ENCODE measurements around the gene OPCML.

Gene OPCML

DNA sequence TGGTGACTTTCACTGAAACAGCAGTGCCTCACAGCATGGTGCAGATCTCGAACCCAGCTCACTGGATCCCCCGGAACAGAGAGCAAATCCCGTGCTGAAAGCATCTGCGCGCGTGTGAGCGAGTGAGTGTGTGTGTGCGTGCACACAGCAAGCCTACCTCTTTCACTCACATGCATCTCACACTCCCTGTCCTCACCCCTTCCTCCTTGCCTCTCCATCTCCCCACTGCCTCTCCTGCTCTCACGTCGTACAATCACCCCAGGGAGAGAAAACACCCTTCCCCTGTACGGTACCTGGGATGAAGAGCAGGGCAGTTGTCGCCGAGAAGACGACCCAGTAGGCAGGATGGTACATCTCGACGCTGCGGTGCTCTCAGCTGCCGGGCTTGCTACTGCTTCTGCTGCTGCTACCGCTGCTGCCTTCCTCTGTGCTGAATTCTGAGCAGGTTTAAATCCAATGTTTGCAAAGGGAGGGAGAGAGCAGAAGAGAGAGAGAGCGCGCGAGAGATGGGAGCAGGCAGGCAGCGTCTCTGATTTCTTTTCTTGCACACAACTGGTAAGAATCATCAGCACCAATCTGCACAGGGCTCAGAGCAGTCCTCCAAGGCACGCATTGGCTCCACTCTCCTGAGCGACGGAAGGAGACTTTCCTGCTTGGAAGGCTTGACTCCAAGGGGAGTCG, at the start of gene OPCML:
TSS of gene OPCML (minus strand) at position 531 of the 681 bp plus-strand sequence.
- no peak for DNase-seq

DNA sequence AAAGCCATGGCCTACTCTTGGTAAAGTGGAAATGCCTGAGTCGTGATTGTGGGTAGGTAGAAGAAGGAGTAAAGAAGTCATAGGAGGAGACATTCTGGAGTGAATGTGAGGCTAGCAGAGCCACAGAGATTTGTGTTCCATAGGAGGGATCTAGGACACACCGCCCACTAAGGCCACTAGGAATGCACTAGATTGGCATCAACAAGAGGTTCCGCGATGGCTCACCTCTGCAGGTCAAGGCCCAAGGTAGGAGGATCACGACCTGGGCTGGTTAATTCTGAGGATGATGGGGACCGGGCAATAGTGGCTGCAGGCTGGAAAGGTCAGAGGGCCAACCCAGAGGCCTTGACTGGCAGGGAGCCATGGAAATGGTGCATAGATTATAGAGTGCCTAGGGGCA, 48.8 kb upstream of the OPCML start:
- no peak for DNase-seq

DNA sequence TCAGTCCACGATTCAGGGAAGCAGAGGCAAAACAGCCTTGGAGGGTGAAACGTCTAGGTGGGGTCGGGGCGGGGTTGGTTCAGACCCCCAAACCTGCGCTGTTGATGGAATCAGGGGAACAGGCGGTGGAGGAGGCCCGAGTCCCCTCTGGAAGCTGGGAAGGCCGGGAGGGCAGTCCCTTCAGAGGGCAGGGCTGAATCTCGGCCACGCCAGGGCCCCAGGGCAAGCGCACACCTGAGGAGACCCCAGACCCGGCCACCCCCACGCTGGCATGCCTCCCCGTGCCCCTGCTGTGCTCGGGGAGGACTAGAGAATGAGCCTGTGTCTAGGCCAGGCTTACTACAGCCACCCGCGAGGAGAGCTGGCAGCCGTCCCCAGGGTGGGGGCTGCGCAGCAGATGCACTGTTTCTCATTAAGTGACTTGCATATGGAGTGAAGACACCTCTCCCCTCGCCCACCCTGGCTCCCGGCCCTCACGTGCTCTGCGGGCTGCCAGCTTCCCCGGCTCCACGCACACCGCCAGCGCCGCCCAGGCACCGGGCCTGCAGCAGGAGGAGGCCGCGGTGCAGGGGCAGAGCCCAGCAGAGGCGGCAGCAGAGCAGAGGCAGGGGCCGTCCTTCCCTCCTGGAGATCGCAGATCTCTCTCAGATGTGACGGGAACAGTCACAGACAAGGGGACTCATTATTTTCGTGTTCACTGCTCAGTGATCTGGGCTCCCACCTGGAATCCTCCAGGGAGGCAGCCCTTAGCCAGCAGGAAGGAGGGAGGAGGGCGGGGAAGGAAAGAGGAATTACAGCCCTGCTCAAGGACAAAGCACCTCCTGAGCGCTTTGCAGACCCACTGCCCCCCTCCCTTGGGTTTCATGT, 47.1 kb upstream of the OPCML start:
- no peak for DNase-seq

DNA sequence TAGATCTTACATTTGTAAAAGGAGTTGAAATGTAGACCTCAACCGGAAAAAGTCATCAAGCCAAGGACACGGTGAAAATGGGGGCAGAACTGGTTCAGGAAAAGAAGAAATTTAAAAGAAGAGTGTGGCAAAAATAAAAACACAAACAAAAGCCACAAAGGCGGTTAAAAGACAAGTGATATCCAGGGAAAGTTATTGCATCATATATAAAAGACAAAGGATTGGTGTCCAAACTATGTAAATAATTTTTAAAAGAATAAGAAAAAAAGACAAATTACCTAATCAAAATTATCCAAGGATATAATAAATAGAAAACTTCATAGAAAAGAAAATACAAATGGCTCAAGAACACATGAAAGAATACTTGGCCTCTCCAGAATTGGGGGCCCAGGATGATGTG, 45.1 kb upstream of the OPCML start:
- no peak for DNase-seq

DNA sequence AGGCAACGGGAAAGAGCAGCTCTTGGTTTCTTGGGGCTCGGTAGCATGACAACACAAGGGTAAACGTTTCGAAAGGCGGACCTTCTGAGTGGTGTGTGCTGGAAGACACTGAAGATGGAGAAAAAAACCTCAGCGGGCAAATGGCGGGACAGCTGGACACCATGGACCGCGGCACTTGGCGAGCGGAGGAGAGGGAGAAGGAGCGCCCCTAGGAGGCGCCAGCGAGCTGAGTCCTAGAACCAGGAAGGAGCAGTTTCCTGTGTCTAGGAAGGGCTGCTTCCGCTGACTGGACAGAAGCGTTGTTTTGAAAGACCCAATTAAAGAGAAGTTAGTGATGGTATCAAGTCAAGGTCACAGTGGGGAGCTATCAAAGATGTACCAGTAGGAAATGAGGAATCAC, 44.0 kb upstream of the OPCML start:
- no peak for DNase-seq

DNA sequence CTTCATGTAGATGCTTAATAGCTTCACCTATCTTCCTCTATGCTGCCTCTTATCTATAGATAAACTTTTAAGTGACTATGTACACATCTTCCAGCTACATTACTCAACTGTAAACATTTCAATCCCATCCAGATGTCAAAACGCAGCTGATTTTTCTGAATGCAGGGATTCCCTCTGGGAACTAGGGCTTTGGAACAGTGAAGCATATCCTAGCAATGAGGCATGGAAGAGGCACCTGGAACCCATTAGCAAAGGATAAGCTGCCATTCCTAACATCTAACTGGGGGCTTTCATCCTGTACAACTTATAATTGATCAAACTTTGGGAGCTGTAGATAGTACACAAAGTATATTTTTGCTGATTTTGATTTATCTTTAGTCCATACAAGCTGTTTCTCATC, 40.8 kb upstream of the OPCML start:
- DNase-seq: no peak

DNA sequence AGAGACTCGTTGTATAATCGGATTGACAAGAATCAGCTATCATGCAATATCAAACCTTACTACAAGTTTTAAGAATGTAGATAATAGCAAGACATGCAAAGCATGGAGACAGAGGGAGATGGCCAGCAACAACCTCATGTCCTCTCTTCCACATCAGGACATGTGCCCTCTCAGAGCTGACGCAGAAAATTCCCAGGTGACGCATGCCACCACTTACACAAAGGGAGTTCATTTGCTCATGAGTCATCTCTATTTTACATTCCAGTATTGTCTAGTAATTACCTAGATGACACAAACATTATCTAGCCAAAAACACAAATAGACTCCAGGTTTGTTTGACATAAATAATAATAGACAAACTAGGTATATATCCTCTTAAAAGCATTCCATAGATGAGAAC, 38.1 kb upstream of the OPCML start:
- no peak for DNase-seq

DNA sequence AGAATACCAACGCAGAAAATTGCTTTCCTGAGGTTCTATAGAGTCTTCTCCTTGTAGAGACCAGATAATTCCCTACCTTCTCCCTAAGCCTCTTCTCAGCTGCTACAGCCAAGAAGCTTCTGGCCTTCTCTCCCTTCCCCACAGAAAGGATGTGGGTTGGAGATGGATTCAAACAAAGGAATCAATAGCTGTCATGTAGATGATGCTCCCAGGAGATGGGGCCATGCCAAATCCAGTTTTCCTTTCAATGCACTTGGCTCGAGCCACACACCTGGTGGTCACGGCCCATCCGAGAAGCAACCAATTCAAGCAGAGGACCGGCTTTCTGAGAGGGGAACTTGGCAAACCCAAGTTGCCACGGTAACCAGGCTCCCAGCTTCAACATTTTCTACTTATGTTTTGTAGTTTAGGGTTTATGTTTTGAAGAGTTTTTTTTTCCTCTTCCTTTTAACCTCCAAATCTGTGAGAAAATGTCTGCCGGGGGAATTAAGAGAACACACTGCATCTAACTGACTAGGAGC, 31.3 kb upstream of the OPCML start:
- no peak for DNase-seq

DNA sequence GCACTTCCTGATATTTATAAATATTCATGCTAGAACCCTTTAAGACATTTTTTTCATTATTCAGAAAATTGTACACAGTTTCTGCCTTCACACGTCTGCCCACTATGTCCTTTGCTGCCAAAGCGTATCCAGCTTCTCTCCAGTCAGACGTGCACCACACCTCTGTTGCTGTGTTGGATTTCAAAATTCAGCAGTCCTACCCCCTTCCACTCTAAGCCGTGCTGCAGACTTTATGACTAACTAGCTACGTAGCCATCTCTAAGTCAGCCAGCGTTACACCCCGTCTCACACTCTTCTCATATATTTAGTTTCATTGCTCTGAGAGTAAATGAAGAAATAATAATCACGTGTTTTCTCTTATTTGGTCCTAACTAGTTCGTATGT, 28.2 kb upstream of the OPCML start:
- DNase-seq: no peak

DNA sequence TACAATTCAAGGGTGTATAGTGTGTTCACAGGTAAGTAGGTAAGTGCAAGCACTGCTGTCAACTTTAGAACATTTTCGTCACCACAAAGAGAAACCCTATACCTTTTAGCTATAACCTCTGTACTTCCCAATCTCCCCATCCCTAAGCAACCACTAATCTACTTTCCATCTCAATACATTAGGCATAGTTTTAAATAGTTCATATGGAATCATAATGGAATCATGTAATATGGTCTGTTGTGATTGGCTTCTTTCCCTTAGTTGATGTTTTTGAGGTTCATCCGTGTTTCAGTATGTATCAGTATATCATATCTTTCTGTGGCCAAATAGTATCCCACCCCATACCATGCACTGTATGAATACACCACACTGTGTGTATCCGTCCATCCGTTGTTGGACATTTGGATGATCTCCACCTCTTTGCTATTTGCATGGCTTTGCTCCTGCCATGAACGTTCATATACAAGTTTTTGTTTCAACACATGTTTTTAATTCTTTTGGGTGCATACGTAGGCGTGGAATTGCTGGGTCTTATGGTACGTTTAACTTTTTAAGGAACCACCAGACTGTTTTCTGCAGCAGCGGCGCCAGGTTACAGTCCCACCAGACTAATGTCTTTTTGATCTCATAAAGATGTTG, 27.7 kb upstream of the OPCML start:
- no peak for DNase-seq

DNA sequence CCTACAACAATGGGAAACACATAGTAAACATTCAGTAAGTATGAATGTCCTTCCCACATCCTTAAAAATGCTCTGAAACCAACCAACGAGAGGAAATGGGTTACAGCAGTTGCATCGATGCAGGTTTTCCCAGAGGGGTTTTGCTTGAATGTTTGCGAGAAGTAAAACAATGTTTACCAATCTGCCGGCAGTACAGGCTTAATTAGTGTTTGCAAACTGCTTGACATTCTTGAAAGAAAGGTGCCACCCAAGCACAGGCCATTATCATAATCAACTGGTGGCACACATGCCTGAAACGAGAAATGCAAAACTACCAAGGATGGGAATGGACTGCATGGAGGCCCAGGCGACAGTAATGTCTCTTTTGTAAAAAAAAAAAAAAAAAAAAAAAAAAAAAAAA, 27.1 kb upstream of the OPCML start:
- no peak for DNase-seq

DNA sequence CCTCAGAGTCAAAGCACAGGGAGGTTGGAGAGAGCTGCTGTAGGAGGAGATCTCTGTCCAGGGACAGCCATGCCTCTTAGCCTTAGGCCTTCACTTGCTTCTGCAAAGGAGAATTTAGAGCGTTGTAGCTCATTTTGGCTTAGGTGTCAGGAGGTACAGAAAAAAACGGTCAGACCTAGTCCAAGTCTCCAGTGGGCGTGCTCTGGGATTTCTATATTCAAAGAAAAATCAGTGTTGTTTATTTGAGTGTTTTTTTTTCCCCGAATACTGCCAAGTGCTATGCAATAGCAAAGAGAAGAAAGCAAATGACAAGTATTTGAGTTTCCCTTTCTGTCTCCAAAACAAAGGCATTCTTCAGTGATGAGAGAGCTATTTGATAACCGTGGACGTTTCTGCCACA, 22.7 kb upstream of the OPCML start:
- DNase-seq: no peak

DNA sequence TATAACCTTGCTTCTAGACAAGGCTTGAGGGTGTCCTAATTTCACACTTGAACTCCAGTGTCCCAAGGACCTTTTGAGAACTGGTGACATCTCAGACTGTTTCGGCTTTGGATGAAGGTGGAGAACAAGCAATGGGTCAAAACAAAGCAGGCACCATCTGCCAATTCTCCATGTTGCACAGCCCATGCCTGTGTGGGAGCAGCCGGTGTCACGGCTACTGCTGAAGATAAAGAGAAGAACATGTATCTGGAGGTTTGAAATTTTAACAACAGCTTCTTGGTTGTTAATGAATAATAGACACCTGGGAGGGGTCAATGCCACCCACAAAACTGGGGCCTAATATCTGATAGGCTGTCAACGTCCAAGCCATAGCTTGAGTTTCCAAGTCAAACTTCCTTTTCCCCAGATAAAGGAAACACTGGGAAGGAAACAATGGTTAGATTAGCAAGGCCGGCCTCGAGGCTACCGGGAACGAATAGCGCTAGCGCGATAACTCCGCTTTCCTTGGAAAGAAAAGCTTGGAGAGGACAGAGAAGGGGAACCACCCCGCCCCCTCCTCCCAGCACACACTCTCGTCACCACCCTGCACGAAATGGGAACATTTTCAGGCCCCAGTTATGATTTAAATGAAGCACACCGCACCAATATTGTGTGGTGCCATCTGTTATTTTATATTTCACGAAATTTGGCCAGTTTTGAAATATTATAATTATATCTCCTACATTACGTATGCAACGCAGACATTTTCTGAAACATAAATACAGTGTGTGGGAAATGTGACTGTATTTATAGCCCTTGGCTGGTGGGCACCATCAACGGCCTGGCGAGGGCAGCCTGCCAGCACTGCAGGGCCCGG, 21.8 kb upstream of the OPCML start:
- no peak for DNase-seq

DNA sequence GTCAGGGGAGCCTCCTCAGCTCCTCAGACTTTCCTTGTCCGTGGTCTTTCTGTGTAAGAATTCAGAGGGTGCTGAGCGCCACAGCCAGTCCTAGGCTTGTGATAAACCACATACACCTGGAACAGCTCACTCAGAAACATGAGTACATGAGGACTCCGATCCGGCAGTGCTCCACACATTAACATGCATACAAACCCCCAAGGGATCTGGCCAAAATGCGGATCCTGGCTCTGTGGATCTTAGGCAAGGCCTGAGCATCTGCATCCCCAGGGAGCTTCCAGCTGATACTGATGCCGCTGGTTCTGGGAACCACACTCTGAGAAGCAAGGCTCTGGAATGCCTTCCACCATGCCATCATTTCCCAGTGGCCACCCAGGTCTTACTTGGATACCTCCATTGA, 20.6 kb upstream of the OPCML start:
- no peak for DNase-seq

DNA sequence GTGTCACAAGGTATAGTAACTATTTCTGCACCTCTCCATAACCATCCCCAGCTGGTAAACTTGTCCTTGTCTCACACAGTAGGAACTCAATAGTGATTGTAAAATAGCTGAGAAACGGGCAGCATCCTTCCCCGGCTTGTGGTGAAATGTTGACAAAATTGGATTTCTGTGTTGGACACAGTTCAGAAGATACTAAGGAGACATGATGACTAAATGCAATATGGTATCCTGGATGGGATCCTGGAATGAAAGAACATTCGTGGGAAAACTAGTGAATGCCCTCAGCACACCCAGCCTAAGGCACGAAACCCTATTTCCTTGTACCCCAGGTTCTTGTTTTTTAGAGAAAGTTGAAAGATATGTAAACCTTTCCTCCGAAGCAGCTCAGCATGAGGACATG, 18.8 kb upstream of the OPCML start:
- no peak for DNase-seq

DNA sequence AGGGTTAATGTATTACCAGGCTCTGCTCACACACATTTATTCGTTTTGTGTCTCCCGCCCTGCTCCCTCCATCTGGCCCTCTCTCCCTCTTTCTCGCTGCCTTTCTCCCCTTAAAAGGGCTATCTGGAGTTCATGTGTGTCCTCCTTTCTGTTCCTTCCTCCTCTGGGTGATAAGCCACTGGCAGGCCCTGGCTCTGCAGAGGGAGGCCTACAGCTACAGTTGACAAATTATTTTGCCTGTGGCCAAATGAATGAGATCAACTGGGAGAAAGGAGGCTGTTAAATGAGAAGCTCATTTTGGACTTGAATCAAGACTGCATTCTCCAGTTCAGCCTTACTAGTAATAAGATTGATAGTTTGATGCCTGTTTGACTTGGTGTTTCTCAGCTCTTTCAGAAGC, 17.5 kb upstream of the OPCML start:
- DNase-seq: no peak

DNA sequence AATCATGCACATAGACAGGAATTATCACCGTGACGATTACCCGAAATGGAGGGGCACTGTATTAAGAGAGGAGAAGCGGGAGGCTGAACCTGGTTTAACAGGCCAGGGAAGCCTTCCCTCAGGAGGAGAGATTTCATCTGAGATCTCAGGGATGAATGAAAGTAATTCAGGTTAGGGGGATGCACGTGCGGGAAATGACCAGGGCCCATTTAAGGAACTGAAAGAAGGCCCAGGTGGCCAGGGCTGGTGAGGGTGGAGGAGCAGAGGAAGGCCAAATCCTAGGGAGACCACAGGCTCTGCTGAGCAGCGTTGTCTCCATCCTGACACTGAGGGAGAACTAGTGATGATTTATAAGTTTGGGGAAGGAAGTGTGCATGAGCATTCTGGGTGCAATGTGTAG, 16.3 kb upstream of the OPCML start:
- no peak for DNase-seq

DNA sequence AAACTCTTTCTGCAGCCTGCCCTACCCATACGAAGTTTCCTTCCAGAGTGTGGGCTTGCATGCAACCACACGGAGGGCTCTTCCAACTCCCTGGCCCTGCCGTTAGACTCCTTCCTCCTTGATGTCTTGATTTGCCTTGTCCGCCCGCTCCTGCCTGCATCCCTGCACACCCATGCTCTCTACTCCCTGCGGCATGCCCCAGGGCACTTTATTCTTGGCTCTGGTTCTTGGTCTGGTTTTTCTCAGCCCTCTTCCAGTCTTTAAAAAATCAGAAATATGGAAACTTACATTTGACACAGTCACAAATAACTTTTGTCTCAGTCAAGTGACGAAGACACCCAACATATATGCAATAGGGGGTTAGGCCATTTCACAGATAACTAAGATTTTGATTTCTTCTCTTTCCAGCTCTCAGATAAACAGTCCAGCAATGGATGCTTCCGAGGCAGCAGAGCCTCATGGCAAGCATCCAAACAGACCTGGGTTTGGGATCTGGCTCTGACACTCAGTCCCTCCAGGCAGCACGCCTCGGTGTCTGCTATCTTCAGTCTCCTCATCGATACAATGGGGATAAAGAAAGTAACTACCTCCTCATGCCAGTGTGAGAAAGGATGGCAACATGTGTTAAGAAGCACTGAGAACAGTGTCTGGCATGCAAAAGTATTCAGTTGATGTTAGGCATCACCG, 15.7 kb upstream of the OPCML start:
- DNase-seq: no peak

DNA sequence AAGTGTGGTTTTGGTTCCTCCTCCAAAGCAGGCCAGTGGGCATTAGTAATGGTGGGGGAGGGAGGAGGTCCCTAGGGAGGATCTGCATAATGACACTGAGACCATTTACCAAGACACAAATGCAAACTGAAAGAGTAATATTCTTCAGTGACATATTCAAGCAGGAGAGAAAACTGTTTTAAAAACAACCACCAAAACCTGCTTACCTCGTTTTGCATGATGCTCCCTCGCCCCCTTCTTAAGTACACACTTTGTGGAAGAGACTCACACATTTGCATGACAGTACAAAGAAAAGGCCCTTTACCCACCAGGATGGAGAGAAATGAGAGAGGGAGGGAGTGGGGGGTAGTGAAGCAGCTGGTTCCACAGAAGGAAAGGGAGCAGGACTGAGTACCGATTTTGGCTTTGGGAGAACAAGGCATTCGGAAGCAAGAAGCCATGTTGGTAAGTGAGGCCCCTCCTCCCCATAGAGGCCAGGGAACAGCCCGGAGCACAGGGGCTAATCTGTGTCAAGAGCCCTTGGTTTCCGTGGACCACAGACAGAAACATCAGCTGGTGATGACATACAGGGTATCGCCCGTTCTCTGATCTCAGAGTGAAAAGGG, 13.0 kb upstream of the OPCML start:
- DNase-seq: no peak

DNA sequence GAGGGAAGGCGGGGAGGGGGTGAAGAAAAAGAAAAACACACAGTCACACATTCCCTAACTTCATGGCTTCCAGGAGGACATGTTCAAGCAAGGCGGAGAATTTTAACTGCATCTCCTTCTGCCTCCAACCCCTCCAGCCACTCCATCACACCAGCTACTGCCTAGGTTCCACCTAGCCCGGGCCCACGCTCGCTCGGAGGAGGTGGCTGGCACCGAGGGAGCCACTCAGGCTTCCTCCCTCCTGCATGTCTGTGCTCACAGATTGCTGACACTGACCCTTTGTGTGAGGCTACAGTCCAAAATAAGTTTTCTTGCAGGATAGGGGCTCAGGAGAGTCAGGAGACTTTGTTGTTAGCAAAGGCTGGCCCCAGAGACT, 9.4 kb upstream of the OPCML start:
- no peak for DNase-seq

DNA sequence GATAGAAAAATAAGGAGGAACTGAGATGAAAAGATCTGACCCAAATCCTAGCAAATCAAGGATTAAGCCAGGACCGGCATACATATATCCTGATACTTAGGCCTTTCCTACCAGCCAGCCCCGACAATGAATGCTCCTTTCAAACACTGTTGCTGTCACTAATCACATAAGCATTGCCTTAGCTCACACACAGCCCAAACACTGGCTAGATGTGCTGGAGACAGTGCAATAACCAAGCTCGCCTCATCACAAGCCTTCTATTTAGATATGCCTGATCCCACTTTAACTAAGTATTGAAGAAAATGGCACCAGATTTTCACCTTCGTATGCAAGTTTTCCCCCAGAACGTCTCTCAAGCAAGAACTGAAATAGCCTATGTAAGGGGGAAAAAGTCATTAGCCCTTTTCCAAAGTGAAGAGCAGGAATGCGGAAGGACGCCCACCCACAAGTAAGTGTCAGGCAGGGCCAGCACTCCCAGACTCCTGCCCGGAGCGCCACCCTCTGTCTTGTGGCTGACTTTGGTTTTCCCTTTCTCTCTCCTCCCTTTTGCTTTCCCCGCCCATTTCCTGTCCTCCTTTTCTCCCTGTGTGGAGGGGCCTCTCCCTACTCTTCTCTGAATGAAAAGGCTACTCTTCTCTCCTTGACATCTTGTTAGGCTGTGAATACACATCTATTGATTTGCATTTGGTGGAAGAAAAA, 8.9 kb upstream of the OPCML start:
- no peak for DNase-seq
